Mucosa of descending colon (tissue), 3 donors: Measurements from ENCODE around the gene PTP4A2. TPM values are rescaled to one million over a fixed set of nuclear protein-coding genes. Genes with fewer than 3 reads are reported as not detected.
"Not testable (repeated sequence)": the region's sequence is repeated elsewhere in the genome, so short reads cannot be mapped to it uniquely, and the experiment has no call there.

Experiments used
- ATAC-seq: fragments of 200-7000 bp; cut with Tn5 transposase; one replicate; pipeline ENCODE4 v1.9.1; 2020; ENCODE audit warnings: mild to moderate bottlenecking, moderate library complexity
- DNase-seq, 3 donors: peaks; one replicate each; pipeline ENCODE4 v3.0.0-alpha.2; 2020
- H3K36me3 ChIP-seq: fragments of 200-600 bp; one replicate; pipeline ENCODE4 v1.8.0; 2021; ENCODE audit warnings: low read depth, mild to moderate bottlenecking
- H3K4me1 ChIP-seq: fragments of 200-600 bp; one replicate; pipeline ENCODE4 v1.8.0; 2021; ENCODE audit warnings: low read depth, mild to moderate bottlenecking
- H3K4me3 ChIP-seq: fragments of 200-600 bp; one replicate; pipeline ENCODE4 v1.8.0; 2021; ENCODE audit warnings: mild to moderate bottlenecking
- H3K9me3 ChIP-seq: fragments of 200-600 bp; one replicate; pipeline ENCODE4 v1.8.0; 2021; ENCODE audit warnings: mild to moderate bottlenecking
- CTCF ChIP-seq: fragments of 200-600 bp; IDR thresholded peaks from one replicate; pipeline ENCODE4 v1.8.0; 2022; ENCODE audit warnings: antibody characterized with exemption, mild to moderate bottlenecking
- intact Hi-C, 2 donors: fragments of 100-400 bp; cut with DNase I in 1 of 2; cut with micrococcal nuclease in 1 of 2; formaldehyde crosslinking; loops; one replicate each; pipeline versions ENCODE4 v1.11.0 to v1.11.1; 2022; cut with DNase I, micrococcal nuclease
- total RNA-seq, 3 donors: library from RNA; stranded (reverse); fragmentation: NEBNext Ultra II Directional in 2 of 3; extraction: Animal tissue kit (Norgen Biotek cat#: 25700) in 2 of 3; gene quantifications; one replicate each; pipeline versions ENCODE4 v1.2.1 to v1.2.4, GENCODE V29; 2021 to 2023
- donor health status: DM: no; HTN: no; CAD: no; lungs with moderate emphysema.
- donor health status: DM: no; HTN: no; CAD: no.
- donor health status: DM: no; HTN: yes; CAD: no.

PTP4A2 gene
- total RNA-seq, 3 donors from 2014 or later: 211 to 307 (median 298) TPM

GRCh38 chr1:31897526-31898100 lies 40.6 kb downstream of the PTP4A2 start:
- no peak overlapping the region for H3K4me3 ChIP-seq
- H3K9me3 ChIP-seq: peaks cover 3% of the 10 kb centered on the region
- no peak for TF ChIP-seq CTCF
- no peak for DNase-seq
- H3K4me1 ChIP-seq: no peaks in the 10 kb centered on the region
- peak; percentile 59 for ATAC-seq
- intact Hi-C loops: no loop called here
- no peaks in the 10 kb centered on the region for H3K36me3 ChIP-seq

GRCh38 chr1:31895474-31896198 lies 42.5 kb downstream of the PTP4A2 start:
- DNase-seq, H3K36me3 ChIP-seq, intact Hi-C loops, H3K4me1 ChIP-seq, H3K9me3 ChIP-seq, ATAC-seq, H3K4me3 ChIP-seq: not testable (repeated sequence)

- TF ChIP-seq CTCF: no peak
- ATAC-seq: no peak
- DNase-seq: no peak
Observed at GRCh38 chr1:31891280-31891679, 46.9 kb downstream of the PTP4A2 start.

GRCh38 chr1:31888291-31888690 lies 49.9 kb downstream of the PTP4A2 start:
- intact Hi-C loops: no loop called here
- no peak for TF ChIP-seq CTCF
- ATAC-seq: no peak
- Histone ChIP-seq H3K4me1 (peaks cover 8% of the 10 kb centered on the region), H3K9me3 (no peaks in the 10 kb centered on the region), H3K4me3 (no peak overlapping the region), H3K36me3 (no peaks in the 10 kb centered on the region)
- no peak for DNase-seq

More at GRCh38 chr1:31891280-31891679, 46.9 kb downstream of the PTP4A2 start:
- Histone ChIP-seq H3K36me3 (no peaks in the 10 kb centered on the region), H3K4me3 (no peak overlapping the region), H3K9me3 (peaks cover 3% of the 10 kb centered on the region), H3K4me1 (peaks cover 8% of the 10 kb centered on the region)
- intact Hi-C loops: no loop called here

- intact Hi-C loops: no loop called here
- no peak for TF ChIP-seq CTCF
- H3K36me3 ChIP-seq: no peaks in the 10 kb centered on the region
- DNase-seq (no peak), ATAC-seq (no peak)
- no peaks in the 10 kb centered on the region for H3K9me3 ChIP-seq
- H3K4me3 ChIP-seq: no peak overlapping the region
- peaks cover 8% of the 10 kb centered on the region for H3K4me1 ChIP-seq
Observed at GRCh38 chr1:31886866-31887265, 51.3 kb downstream of the PTP4A2 start.

GRCh38 chr1:31885851-31886250 lies 52.3 kb downstream of the PTP4A2 start:
- ATAC-seq (no peak), DNase-seq (no peak)
- no peak overlapping the region for H3K4me3 ChIP-seq
- H3K4me1 ChIP-seq: peaks cover 8% of the 10 kb centered on the region
- no peaks in the 10 kb centered on the region for H3K36me3 ChIP-seq
- no peak for TF ChIP-seq CTCF
- intact Hi-C loops: no loop called here
- no peaks in the 10 kb centered on the region for H3K9me3 ChIP-seq
